Measurements from ENCODE around the gene FSIP2.

- TF ChIP-seq ZFX (IDR thresholded peaks at IDR 0.05; ENCODE audit: borderline replicate concordance) (no peak), CTCF (IDR thresholded peaks at IDR 0.05) (no peak)
Observed at GRCh38 chr2:185833864-185834263, 95.3 kb downstream of the FSIP2 start.

All from 22Rv1 (cell line).